DND-41 (cell line): Measurements from ENCODE around the gene MSL2.
"Not testable (repeated sequence)": the region's sequence is repeated elsewhere in the genome, so short reads cannot be mapped to it uniquely, and the experiment has no call there.

Experiments
- ATAC-seq: fragments of 200-7000 bp; cut with Tn5 transposase; 3 replicates; pipeline ENCODE4 v1.9.1; 2021; ENCODE audit warnings: low read depth; ENCODE audit not compliant: insufficient read depth
- DNase-seq: peaks from one replicate; pipeline ENCODE4 v3.0.0-alpha.2; 2020
- H2AFZ ChIP-seq: 2 replicates; pipeline ENCODE4 v1.6.0; 2012; ENCODE audit warnings: low read depth, low read length
- H3K27ac ChIP-seq: 2 replicates; pipeline ENCODE4 v1.5.1; 2012; ENCODE audit warnings: low read length, inconsistent platforms
- H3K27me3 ChIP-seq: fragments of 200-600 bp; sonication (generic); 2 replicates; pipeline ENCODE4 v1.6.0; 2012; ENCODE audit warnings: low read length, mild to moderate bottlenecking, inconsistent platforms; ENCODE audit not compliant: insufficient read depth, poor library complexity
- H3K36me3 ChIP-seq: 2 replicates; pipeline ENCODE4 v1.5.1; 2012; ENCODE audit warnings: low read length, inconsistent platforms; ENCODE audit not compliant: insufficient read depth
- H3K4me1 ChIP-seq: 2 replicates; pipeline ENCODE4 v1.5.1; 2012; ENCODE audit warnings: mild to moderate bottlenecking, low read length; ENCODE audit not compliant: insufficient read depth
- H3K4me2 ChIP-seq: 2 replicates; pipeline ENCODE4 v1.6.0; 2012; ENCODE audit warnings: mild to moderate bottlenecking, moderate library complexity, low read length, inconsistent platforms; ENCODE audit not compliant: insufficient read depth
- H3K4me3 ChIP-seq, 2 experiments: fragments of 200-600 bp in 1 of 2; shearing (Covaris generic) in 1 of 2; 2 replicates each; pipeline ENCODE4 v1.5.1; 2012 to 2016; ENCODE audit warnings: inconsistent platforms in 2 of 2, low read length in 2 of 2, mild to moderate bottlenecking in 2 of 2, low read depth in 1 of 2, moderate library complexity in 1 of 2
- H3K79me2 ChIP-seq: 2 replicates; pipeline ENCODE4 v1.6.0; 2012; ENCODE audit warnings: low read length, inconsistent platforms; ENCODE audit not compliant: insufficient read depth
- H3K9ac ChIP-seq: 2 replicates; pipeline ENCODE4 v1.6.0; 2012; ENCODE audit warnings: low read depth, mild to moderate bottlenecking, inconsistent platforms, low read length, moderate library complexity
- H3K9me3 ChIP-seq: 2 replicates; pipeline ENCODE4 v1.5.1; 2012; ENCODE audit warnings: low read length, moderate library complexity, mild to moderate bottlenecking, inconsistent platforms; ENCODE audit not compliant: insufficient read depth, severe bottlenecking
- H4K20me1 ChIP-seq: 2 replicates; pipeline ENCODE4 v1.6.0; 2012; ENCODE audit warnings: low read length; ENCODE audit not compliant: insufficient read depth
- CTCF ChIP-seq: IDR thresholded peaks from 2 replicates; pipeline ENCODE4 v1.5.1; 2012; ENCODE audit warnings: borderline replicate concordance, low read length, moderate library complexity, mild to moderate bottlenecking; ENCODE audit not compliant: poor library complexity, severe bottlenecking; ENCODE audit errors: extremely low read depth
- EZH2 ChIP-seq: IDR thresholded peaks from 3 replicates; pipeline ENCODE4 v1.6.1; 2012; ENCODE audit warnings: borderline replicate concordance, low read depth, mild to moderate bottlenecking, moderate library complexity, low read length, inconsistent platforms; ENCODE audit not compliant: severe bottlenecking

The MSL2 gene

GRCh38 chr3:136122006-136122405, 74.1 kb downstream of the MSL2 start:
- Histone ChIP-seq H2AFZ (no peak overlapping the region), H3K36me3 (no peaks in the 10 kb centered on the region), H3K27me3 (no peaks in the 10 kb centered on the region), H4K20me1 (no peaks in the 10 kb centered on the region), H3K9ac (no peak overlapping the region), H3K4me2 (no peak overlapping the region), H3K4me3 (no peak overlapping the region), H3K27ac (no peak overlapping the region), H3K4me1 (peaks cover 9% of the 10 kb centered on the region), H3K9me3 (no peaks in the 10 kb centered on the region), H3K79me2 (no peaks in the 10 kb centered on the region)
- TF ChIP-seq CTCF (no peak), EZH2 (no peak)
- ATAC-seq, result no peak
- DNase-seq, result no peak

- DNase-seq, result no peak
- H3K9me3 ChIP-seq, result no peaks in the 10 kb centered on the region
- peaks cover 9% of the 10 kb centered on the region for H3K4me1 ChIP-seq
- H3K4me2 ChIP-seq, result no peak overlapping the region
- no peaks in the 10 kb centered on the region for H3K27me3 ChIP-seq
- no peaks in the 10 kb centered on the region for H3K36me3 ChIP-seq
- no peak overlapping the region for H3K9ac ChIP-seq
- no peak overlapping the region for H3K27ac ChIP-seq
- no peak overlapping the region for H3K4me3 ChIP-seq
- H3K79me2 ChIP-seq, result no peaks in the 10 kb centered on the region
- H2AFZ ChIP-seq, result no peak overlapping the region
- ATAC-seq, result peak; percentile 67
- no peaks in the 10 kb centered on the region for H4K20me1 ChIP-seq
- TF ChIP-seq EZH2 (no peak), CTCF (no peak)
Observed at GRCh38 chr3:136120373-136121348, 75.5 kb downstream of the MSL2 start.

- not testable (repeated sequence) for H3K9ac ChIP-seq, H4K20me1 ChIP-seq, H3K79me2 ChIP-seq, H3K27me3 ChIP-seq, H3K4me3 ChIP-seq, H2AFZ ChIP-seq, H3K27ac ChIP-seq, H3K9me3 ChIP-seq, DNase-seq, H3K4me2 ChIP-seq, H3K36me3 ChIP-seq, ATAC-seq
- peaks cover 10% of the 10 kb centered on the region for H3K4me1 ChIP-seq
Observed at GRCh38 chr3:136119783-136120182, 76.4 kb downstream of the MSL2 start.

GRCh38 chr3:136119332-136119731, 76.8 kb downstream of the MSL2 start:
- not testable (repeated sequence) for DNase-seq, H4K20me1 ChIP-seq, ATAC-seq, H3K36me3 ChIP-seq, H3K9me3 ChIP-seq, H3K27ac ChIP-seq, H3K27me3 ChIP-seq, H3K4me3 ChIP-seq, H3K79me2 ChIP-seq, H3K4me2 ChIP-seq, H2AFZ ChIP-seq, H3K9ac ChIP-seq
- peaks cover 15% of the 10 kb centered on the region for H3K4me1 ChIP-seq
